Ishikawa (cell line): ENCODE data around the gene SMPDL3A.

Experiments
- CEBPB ChIP-seq: IDR thresholded peaks from 2 replicates; pipeline ENCODE4 v1.6.1; 2012
- CREB1 ChIP-seq: IDR thresholded peaks from 2 replicates; pipeline ENCODE4 v1.6.1; 2012; ENCODE audit warnings: low read depth
- EGR1 ChIP-seq: IDR thresholded peaks from 2 replicates; pipeline ENCODE4 v1.6.1; 2012
- EP300 ChIP-seq: IDR thresholded peaks from 2 replicates; pipeline ENCODE4 v1.6.1; 2012; ENCODE audit warnings: borderline replicate concordance
- FOXM1 ChIP-seq: IDR thresholded peaks from 2 replicates; pipeline ENCODE4 v1.6.1; 2012; ENCODE audit warnings: low read depth, borderline replicate concordance
- NFIC ChIP-seq: IDR thresholded peaks from 2 replicates; pipeline ENCODE4 v1.6.1; 2012
- RAD21 ChIP-seq: IDR thresholded peaks from 2 replicates; pipeline ENCODE4 v1.6.1; 2012; ENCODE audit warnings: low read depth
- TAF1 ChIP-seq: IDR thresholded peaks from 2 replicates; pipeline ENCODE4 v1.6.1; 2012; ENCODE audit warnings: low read depth, mild to moderate bottlenecking
- TCF12 ChIP-seq: IDR thresholded peaks from 2 replicates; pipeline ENCODE4 v1.6.1; 2012; ENCODE audit warnings: low read depth
- TEAD4 ChIP-seq: IDR thresholded peaks from 2 replicates; pipeline ENCODE4 v1.6.1; 2012
- YY1 ChIP-seq: IDR thresholded peaks from 2 replicates; pipeline ENCODE4 v1.6.1; 2012; ENCODE audit warnings: low read depth
- ZBTB7A ChIP-seq: IDR thresholded peaks from 2 replicates; pipeline ENCODE4 v1.6.1; 2012; ENCODE audit warnings: low read depth
- TF ChIP-seq, protein P1 (sequence below): IDR thresholded peaks from 2 replicates; pipeline ENCODE4 v1.6.1; 2012; ENCODE audit warnings: low read depth, mild to moderate bottlenecking
- TF ChIP-seq, protein P2 (sequence below): IDR thresholded peaks from 2 replicates; pipeline ENCODE4 v1.6.1; 2012
- TF ChIP-seq, protein P3 (sequence below): IDR thresholded peaks from 2 replicates; pipeline ENCODE4 v1.6.1; 2012

SMPDL3A gene

DNA sequence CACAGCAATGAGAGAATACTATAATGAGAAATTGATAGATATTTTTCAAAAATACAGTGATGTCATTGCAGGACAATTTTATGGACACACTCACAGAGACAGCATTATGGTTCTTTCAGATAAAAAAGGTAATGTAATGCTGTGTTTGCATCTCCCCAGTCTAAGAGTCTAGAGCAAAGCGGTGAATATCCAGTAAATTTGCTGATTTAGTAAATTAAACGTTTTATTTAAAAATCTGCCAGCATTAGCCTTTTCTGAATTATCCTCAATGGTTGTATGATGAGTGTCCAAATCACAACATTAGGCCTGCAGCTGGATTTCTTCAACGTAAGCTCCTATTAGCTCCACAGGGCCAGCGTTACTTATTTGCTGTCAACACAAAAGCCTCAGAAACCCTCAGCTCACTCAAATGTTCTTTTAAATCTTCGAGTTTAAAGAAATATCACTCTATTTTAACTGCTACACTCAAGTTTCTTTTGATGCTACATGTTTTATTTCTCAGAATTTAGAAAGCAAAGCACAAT is 16.0 kb downstream of the SMPDL3A start:
- TF ChIP-seq TEAD4 (no peak), EP300 (no peak), FOXM1 (no peak), CEBPB (no peak), YY1 (no peak), NFIC (no peak), ZBTB7A (no peak), CREB1 (no peak), EGR1 (no peak), TCF12 (no peak), TAF1 (no peak), RAD21 (no peak)
- TF ChIP-seq, protein P1, sequence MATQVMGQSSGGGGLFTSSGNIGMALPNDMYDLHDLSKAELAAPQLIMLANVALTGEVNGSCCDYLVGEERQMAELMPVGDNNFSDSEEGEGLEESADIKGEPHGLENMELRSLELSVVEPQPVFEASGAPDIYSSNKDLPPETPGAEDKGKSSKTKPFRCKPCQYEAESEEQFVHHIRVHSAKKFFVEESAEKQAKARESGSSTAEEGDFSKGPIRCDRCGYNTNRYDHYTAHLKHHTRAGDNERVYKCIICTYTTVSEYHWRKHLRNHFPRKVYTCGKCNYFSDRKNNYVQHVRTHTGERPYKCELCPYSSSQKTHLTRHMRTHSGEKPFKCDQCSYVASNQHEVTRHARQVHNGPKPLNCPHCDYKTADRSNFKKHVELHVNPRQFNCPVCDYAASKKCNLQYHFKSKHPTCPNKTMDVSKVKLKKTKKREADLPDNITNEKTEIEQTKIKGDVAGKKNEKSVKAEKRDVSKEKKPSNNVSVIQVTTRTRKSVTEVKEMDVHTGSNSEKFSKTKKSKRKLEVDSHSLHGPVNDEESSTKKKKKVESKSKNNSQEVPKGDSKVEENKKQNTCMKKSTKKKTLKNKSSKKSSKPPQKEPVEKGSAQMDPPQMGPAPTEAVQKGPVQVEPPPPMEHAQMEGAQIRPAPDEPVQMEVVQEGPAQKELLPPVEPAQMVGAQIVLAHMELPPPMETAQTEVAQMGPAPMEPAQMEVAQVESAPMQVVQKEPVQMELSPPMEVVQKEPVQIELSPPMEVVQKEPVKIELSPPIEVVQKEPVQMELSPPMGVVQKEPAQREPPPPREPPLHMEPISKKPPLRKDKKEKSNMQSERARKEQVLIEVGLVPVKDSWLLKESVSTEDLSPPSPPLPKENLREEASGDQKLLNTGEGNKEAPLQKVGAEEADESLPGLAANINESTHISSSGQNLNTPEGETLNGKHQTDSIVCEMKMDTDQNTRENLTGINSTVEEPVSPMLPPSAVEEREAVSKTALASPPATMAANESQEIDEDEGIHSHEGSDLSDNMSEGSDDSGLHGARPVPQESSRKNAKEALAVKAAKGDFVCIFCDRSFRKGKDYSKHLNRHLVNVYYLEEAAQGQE = no peak
- TF ChIP-seq, protein P2, sequence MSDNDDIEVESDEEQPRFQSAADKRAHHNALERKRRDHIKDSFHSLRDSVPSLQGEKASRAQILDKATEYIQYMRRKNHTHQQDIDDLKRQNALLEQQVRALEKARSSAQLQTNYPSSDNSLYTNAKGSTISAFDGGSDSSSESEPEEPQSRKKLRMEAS = no peak
- TF ChIP-seq, protein P3, sequence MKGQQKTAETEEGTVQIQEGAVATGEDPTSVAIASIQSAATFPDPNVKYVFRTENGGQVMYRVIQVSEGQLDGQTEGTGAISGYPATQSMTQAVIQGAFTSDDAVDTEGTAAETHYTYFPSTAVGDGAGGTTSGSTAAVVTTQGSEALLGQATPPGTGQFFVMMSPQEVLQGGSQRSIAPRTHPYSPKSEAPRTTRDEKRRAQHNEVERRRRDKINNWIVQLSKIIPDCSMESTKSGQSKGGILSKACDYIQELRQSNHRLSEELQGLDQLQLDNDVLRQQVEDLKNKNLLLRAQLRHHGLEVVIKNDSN = no peak

DNA sequence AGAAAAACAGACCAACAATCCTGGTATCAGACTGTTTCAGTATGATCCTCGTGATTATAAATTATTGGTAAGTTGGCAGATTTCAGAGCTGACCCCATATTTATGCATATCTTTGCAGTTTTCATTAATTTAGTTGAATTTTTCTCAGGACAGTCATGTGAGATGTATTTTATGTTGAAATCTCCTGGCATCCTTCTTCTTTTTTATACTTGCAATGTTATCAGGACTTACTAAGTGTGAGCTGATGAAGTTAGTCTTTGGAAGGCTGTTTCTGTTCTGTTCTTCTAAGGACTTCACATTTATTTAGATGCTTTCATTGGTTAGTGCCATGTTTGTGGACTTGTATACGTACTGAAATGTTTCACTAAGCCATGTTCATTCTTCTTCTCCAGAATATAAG is 17.2 kb downstream of the SMPDL3A start:
- TF ChIP-seq FOXM1 = no peak

DNA sequence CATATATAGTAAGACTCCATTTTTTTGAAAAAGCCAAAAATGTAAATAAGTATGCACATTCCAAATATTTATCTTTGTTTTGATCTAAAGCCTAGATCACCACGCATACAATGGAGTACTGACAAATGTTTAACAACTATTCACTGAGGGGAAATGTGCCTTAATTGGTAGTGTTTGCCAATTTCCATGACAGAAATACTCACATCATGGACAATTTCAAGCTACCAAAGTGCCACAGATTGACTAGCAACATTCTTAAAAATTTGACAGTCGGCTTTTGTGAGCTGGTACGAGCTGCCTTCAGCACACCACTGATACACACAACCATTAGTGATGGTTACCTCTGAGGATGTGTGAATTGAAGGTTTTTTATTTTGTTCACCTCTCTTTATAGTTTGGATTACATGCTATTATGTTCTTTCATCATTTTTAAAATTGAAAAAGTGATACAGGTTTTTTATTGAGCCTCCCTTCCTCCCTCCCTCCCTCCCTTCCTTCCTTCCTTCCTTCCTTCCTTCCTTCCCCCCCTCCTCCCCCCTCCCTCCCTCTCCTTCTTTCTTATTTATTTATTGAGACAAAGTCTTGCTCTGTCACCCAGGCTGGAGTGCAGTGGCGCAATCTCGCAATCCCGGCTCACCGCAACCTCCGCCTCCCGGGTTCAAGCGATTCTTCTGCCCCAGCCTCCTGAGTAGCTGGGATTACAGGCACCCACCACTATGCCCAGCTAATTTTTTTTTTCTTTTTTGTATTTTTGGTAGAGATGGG is 19.2 kb downstream of the SMPDL3A start:
- TF ChIP-seq FOXM1 = no peak
- TF ChIP-seq EP300 = no peak
- TF ChIP-seq, protein P3 = no peak
- no peak for TF ChIP-seq CREB1
- TF ChIP-seq, protein P1 = no peak
- no peak for TF ChIP-seq CEBPB
- TF ChIP-seq TCF12 = no peak
- TF ChIP-seq, protein P2 = no peak
- TF ChIP-seq EGR1 = no peak
- TF ChIP-seq ZBTB7A = no peak
- TF ChIP-seq RAD21 = no peak
- TF ChIP-seq TEAD4 = no peak
- TF ChIP-seq NFIC = no peak
- no peak for TF ChIP-seq TAF1
- no peak for TF ChIP-seq YY1

DNA sequence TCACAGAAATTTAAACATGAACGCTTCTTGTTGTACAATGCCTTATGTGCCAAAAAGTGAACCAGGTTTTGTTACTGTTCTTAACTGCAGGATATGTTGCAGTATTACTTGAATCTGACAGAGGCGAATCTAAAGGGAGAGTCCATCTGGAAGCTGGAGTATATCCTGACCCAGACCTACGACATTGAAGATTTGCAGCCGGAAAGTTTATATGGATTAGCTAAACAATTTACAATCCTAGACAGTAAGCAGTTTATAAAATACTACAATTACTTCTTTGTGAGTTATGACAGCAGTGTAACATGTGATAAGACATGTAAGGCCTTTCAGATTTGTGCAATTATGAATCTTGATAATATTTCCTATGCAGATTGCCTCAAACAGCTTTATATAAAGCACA is 19.9 kb downstream of the SMPDL3A start:
- TF ChIP-seq FOXM1 (no peak), NFIC (no peak), CEBPB (no peak), EP300 (no peak), ZBTB7A (no peak), TEAD4 (no peak)

DNA sequence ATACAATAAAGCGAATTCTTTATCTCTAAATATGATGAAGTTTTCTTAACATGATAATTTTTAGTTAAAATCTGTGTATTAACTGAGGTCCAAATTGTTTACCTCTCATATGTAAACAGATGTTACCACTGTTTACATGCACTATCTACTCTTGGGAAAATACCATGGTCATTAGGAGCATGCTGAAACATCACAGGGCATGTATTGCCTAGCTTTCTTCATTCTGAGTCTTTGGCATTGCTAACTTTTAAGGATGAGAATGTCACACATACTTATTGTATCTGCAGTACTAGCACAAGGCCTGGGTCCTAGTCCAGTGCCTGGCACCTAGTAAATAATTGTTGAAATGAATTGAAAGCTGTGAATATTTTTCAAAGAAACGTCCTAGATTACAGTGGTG is 20.6 kb downstream of the SMPDL3A start:
- TF ChIP-seq, protein P2 = no peak
- no peak for TF ChIP-seq FOXM1
- TF ChIP-seq TEAD4 = no peak
- no peak for TF ChIP-seq CEBPB
- no peak for TF ChIP-seq EGR1
- TF ChIP-seq, protein P3 = no peak
- TF ChIP-seq TCF12 = no peak
- TF ChIP-seq EP300 = no peak
- no peak for TF ChIP-seq CREB1
- no peak for TF ChIP-seq YY1
- TF ChIP-seq, protein P1 = no peak
- TF ChIP-seq TAF1 = no peak
- TF ChIP-seq RAD21 = no peak
- no peak for TF ChIP-seq NFIC
- TF ChIP-seq ZBTB7A = no peak
